GM19467 (cell line): ENCODE data around the gene DTD1.

Source experiments
- ATAC-seq: cut with Tn5 transposase; IDR thresholded peaks from one replicate; pipeline ENCODE4 v1.9.1; 2021; ENCODE audit warnings: mild to moderate bottlenecking, moderate library complexity; ENCODE audit not compliant: unreplicated experiment

DTD1 gene

GRCh38 chr20:18701969-18702368 lies 114.1 kb downstream of the DTD1 start:
- no peak for ATAC-seq

GRCh38 chr20:18702736-18703135 lies 114.9 kb downstream of the DTD1 start:
- ATAC-seq = no peak

- no peak for ATAC-seq
Observed at GRCh38 chr20:18705490-18705889, 117.6 kb downstream of the DTD1 start.

GRCh38 chr20:18705910-18706309 lies 118.1 kb downstream of the DTD1 start:
- ATAC-seq = no peak

GRCh38 chr20:18712131-18712530 lies 124.3 kb downstream of the DTD1 start:
- ATAC-seq = no peak

- no peak for ATAC-seq
Observed at GRCh38 chr20:18712882-18713281, 125.0 kb downstream of the DTD1 start.

GRCh38 chr20:18715564-18715963 lies 127.7 kb downstream of the DTD1 start:
- ATAC-seq = no peak

- ATAC-seq = no peak
Observed at GRCh38 chr20:18717062-18717461, 129.2 kb downstream of the DTD1 start.

- no peak for ATAC-seq
Observed at GRCh38 chr20:18718129-18718528, 130.3 kb downstream of the DTD1 start.

GRCh38 chr20:18719426-18719825 lies 131.6 kb downstream of the DTD1 start:
- no peak for ATAC-seq

GRCh38 chr20:18721551-18722115 lies 133.8 kb downstream of the DTD1 start:
- ATAC-seq = no peak

GRCh38 chr20:18722371-18722770 lies 134.5 kb downstream of the DTD1 start:
- ATAC-seq = no peak

- ATAC-seq = no peak
Observed at GRCh38 chr20:18724077-18724476, 136.2 kb downstream of the DTD1 start.

- no peak for ATAC-seq
Observed at GRCh38 chr20:18724788-18725464, 137.1 kb downstream of the DTD1 start.

GRCh38 chr20:18727032-18727508 lies 139.2 kb downstream of the DTD1 start:
- ATAC-seq = no peak

GRCh38 chr20:18728165-18728869 lies 140.5 kb downstream of the DTD1 start:
- ATAC-seq = peak; percentile 91

GRCh38 chr20:18728870-18729224 lies 141.0 kb downstream of the DTD1 start:
- peak; percentile 38 for ATAC-seq

- ATAC-seq = no peak
Observed at GRCh38 chr20:18729231-18729825, 141.5 kb downstream of the DTD1 start.

- no peak for ATAC-seq
Observed at GRCh38 chr20:18731940-18732339, 144.1 kb downstream of the DTD1 start.

- no peak for ATAC-seq
Observed at GRCh38 chr20:18734525-18735189, 146.8 kb downstream of the DTD1 start.

- no peak for ATAC-seq
Observed at GRCh38 chr20:18737140-18737539, 149.3 kb downstream of the DTD1 start.
